Keratinocyte (primary cell): ENCODE measurements around the gene TEX13B.

Experiments
- CTCF ChIP-seq, 3 experiments: IDR thresholded peaks in 1 of 3; conservative IDR thresholded peaks in 1 of 3; optimal IDR thresholded peaks in 1 of 3; 2 replicates in 2 of 3; 3 replicates in 1 of 3; pipeline versions ENCODE3 to v1.5.1; 2011; ENCODE audit warnings: low read length in 3 of 3, mild to moderate bottlenecking in 3 of 3, moderate library complexity in 2 of 3, control low read depth in 1 of 3, inconsistent platforms in 1 of 3; ENCODE audit not compliant: insufficient read depth in 2 of 3; ENCODE audit errors: extremely low read depth in 1 of 3
- EZH2 ChIP-seq: IDR thresholded peaks from one replicate; pipeline ENCODE4 v1.6.1; 2012; ENCODE audit warnings: inconsistent platforms, mild to moderate bottlenecking, low read length, moderate library complexity

GRCh38 chrX:108000751-108001150 lies 18.6 kb upstream of the TEX13B start:
- TF ChIP-seq CTCF (optimal IDR thresholded peaks at IDR 0.05 in 1 of 3, IDR thresholded peaks at IDR 0.05 in 1 of 3, conservative IDR thresholded peaks at IDR 0.05 in 1 of 3; ENCODE audit: extremely low read depth in 1 of 3, insufficient read depth in 2 of 3, low read length in 3 of 3) (no peak), EZH2 (no peak)
